NOMO-1 (cell line): ENCODE measurements around the gene KRT39.

Source experiments
- DNase-seq, 2 experiments: peaks; one replicate each; lab custom pipeline; 2025; ENCODE audit not compliant: unreplicated experiment in 2 of 2; lab: John Stamatoyannopoulos, UW

Gene KRT39

GRCh38 chr17:40909351-40909750 is 57.4 kb downstream of the KRT39 start:
- peak; percentile 68 to 81 for DNase-seq
